GM19463 (cell line): Measurements from ENCODE around the gene MTG1.

ENCODE experiments used
- ATAC-seq: cut with Tn5 transposase; IDR thresholded peaks from one replicate; pipeline ENCODE4 v1.9.1; 2021; ENCODE audit warnings: mild to moderate bottlenecking, moderate library complexity; ENCODE audit not compliant: unreplicated experiment

MTG1 gene

DNA sequence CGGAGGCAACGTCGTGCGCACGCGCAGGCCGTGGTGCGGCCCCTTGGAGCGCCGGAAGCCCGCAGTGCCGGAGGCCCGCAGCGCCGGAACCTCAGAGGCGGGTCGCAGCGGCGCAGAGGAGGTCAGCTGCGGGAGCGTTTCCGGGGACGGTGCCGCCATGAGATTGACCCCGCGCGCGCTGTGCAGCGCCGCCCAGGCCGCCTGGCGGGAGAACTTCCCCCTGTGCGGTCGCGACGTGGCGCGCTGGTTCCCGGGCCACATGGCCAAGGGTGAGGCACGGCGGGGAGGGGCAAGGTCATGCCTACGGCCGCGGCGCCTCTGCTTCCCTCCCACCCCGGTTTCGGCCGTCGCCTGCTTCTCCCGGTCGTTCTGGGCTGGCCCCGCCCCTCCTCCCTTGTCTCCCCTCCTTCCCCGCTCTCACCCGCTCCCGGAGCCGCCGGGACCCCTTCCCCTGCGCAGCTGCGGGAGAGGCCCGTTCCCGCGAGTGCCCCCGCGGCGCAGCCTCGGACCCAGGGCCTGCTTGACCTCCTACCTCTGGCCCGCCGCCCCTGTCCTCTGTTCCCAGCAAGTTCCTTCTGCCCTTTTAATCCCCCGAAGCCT, at the start of gene MTG1:
Gene MTG1, plus strand, starts transcription at position 94 of the 600 bp plus-strand sequence. Its CDS starts 64 bp downstream, at position 158.
- peak; percentile 65 for ATAC-seq

- no peak for ATAC-seq
Measured at GRCh38 chr10:133344236-133344635, 49.7 kb upstream of the MTG1 start.

DNA sequence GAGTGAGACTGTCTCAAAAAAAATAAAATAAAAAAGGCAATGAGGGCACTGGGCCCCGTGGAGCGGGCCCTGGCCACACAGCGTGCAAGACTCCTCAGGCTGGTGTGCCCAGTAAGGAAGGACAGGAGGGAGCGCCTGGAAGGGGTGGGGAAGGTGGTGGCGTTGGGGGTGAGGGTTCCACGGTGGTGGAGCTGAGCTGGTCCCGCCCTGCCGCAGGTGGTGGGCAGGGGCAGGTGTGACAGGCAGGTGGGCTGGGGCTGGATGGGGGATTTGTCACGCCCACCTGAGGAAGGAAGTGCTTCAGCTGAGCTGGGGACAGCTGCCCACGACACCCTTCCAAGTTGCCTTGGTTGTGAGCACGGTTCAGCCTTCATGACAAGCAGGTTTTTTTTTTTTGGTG, 47.5 kb upstream of the MTG1 start:
- no peak for ATAC-seq

DNA sequence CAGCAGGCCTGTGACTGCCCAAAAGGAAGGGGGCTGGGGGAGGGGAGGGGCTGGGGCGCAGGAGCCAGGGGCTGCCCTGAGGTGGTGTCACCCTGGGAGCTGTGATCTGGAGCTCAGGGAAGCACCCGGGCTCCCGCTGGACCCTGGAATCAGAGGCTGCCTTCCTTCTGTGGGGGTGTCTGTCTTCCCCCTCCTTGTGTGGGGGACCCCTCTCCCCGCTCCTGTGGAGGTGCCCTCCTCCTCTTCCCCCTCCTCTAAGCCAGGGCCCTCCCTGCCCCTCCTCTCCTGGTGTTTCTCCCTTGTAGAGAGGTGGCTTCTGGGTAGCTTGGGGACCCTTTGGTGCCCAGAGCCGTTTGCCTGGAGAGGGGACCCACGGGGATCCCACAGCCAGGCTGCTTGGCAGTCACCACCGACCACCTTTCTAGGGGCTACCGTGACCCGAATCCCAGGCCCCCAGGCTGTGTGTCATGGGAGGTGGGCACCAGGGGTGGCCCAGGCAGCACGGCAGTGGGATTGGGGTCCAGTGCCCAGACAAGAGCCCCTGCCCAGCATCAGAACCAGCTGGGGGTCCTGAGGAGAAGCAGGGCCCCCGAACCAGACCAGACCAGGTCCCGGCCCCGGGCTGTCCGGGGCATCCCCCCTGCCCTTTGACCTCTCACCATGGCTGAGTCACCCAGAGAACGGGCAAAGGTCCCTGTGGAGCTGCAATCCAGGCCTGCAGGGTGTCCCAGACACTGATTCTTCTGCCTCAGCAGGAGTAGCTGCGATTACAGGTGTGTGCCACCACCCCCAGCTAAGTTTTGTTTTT, 46.0 kb upstream of the MTG1 start:
- no peak for ATAC-seq

DNA sequence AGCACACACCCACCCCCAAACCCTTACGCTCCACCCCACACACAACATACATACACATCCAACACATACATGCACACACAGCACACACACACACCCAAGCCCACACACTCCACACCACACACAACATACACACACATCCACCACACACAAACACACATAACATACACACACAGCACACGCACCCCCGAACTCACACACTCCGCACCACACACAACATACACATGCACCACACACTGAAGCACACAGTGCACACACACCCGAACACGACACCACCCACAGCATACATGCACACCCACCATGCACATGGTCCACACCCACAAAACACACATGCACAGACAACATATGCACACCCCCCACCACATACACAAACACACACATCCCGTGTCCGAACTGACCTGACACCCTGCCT, 44.8 kb upstream of the MTG1 start:
- no peak for ATAC-seq

DNA sequence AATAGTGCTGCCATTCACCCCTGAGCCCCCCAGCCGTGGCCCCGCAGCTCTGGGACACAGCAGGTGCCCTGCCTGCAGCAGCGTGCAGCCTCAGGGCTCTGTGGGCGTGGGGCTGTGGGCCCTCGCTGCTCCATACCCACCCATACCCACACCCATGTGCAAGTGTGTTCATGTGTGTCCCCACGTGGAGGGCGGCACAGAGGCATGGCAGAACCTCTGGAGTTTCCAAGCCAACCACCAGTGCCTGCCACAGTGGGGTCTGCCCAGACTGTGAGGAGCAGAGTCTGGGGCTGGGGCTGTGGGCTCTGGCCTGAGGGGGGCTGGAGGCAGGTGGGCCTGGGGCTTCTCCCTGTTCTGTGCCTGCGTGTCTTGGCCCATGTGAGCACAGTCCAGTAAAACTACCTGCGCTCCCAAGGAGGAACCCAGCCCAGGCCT, 44.4 kb upstream of the MTG1 start:
- no peak for ATAC-seq

GRCh38 chr10:133350283-133350949, 43.5 kb upstream of the MTG1 start:
- no peak for ATAC-seq

- ATAC-seq = no peak
Measured at GRCh38 chr10:133350950-133351329, 43.0 kb upstream of the MTG1 start.

DNA sequence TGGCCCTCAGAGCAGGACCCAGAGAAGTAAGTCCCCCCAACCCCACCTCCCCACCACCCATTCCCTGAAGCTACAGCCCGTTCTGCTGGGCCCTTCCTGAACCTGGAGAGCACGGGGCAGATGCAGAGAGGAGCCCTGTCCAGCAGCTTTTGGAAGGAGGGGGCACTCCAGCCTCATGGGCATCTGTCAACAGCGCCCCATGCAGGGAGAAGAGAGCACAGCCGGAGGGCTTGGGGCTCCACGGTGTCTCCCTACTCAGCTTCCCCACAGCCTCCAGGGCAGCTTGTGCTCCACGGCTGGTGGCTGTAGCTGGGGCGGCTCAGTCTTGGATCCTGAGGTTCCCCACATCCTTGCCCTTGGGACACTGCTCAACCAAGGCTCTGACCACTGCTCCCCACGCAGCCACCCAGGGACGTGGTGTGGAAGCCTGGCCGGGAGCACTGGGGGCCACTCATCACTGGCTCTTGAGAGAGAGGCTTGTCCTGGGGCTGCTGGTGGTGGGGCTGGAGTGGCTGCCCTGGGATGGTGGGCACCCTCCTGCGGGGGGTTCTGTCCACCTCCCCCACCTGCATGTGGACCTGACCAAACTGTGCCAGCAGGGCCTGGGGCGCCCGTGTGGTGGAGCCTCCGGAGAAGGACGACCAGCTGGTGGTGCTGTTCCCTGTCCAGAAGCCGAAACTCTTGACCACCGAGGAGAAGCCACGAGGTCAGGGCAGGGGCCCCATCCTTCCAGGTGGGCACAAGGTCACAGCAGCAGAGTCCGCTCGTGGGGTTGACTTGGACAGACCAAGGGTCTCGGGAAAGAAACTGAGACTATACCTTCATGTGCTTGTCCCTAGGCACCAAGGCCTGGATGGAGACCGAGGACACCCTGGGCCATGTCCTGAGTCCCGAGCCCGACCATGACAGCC, 42.3 kb upstream of the MTG1 start:
- ATAC-seq = no peak

- ATAC-seq = no peak
Measured at GRCh38 chr10:133353202-133353959, 40.6 kb upstream of the MTG1 start.

- ATAC-seq = no peak
Measured at GRCh38 chr10:133353988-133354605, 39.9 kb upstream of the MTG1 start.

DNA sequence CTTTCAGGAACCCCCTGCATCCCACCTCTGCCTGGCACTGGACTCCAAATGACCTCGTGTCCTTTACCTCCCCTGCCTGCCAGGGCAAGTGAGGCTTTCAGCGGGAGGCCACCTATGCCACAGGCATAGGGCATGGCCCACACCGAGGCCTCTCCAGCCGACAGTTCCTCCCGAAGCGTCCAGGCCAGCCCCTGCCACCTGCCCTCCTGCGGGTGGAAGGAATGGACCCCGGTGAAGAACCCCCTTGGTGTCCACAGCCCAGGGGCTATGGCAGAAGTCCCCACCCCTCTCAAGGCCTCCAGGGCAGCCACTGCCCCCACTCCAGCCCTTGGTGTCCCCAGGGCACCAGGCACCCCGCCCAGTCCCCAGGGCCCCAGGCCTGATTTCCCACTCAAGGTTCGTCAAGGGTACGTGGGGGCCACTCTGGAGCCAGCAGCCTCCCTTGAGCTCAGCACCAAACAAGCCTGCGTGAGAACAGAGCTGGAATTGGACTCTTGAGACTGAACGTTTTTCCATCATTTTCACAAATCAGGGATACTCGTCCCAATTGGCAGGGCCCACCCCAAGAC, 39.2 kb upstream of the MTG1 start:
- ATAC-seq = no peak

GRCh38 chr10:133355266-133355665, 38.7 kb upstream of the MTG1 start:
- no peak for ATAC-seq

DNA sequence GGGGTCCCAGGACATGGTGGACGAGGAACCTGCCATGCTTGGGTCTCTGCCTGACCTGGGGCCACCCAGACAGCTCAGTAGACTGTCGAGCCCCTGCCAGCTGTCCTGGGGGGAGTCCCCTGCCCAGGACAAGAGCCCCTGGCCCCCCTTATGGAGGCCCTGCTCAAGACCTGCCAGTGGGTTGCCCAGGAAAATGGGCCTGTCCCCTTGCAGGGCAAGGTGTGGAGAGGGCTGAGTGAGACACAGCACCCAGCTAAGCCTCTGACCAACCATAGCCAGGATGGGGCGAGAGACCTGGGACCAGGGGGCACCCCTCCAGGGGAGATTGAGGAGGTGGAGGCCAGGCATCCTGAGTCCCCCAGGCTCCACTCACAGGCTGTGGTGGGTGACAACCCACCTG, 38.0 kb upstream of the MTG1 start:
- no peak for ATAC-seq

DNA sequence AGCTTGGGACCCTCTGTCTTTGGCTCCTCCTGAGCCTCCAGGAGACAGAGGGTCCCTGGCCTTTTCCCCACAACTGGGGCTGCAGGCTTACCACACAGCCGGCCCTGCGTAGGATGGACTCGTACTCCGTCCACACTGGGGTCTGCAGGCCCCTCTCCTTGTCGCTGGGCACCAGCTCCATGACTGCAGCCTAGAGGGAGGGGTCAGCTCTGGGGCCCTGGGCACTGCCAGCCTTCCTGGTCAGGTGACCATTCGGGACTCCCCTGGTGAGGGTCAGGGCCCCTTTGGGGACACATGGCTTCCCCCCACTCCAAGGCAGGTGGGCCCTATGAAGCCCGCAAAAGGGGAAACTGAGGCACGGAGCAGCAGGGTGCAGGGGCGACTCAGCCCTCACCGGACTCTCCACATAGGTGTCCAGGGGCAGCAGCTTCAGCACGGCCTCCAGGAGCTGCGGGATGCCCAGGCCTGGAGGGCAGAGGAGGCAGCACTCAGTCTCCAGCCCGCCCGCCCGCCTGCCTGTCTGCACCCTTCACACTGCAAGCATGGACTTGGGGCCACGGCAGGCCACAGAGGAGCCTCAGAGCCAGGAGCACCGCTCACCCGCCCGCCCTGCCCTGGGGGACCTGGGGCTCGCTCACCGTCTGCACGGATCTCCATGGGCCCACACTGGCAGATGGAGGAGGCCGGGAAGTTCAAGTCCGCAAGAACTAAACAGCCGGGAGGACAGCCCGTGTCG, 37.2 kb upstream of the MTG1 start:
- ATAC-seq = no peak

- ATAC-seq = peak; percentile 64
Measured at GRCh38 chr10:133357285-133358161, 36.4 kb upstream of the MTG1 start, which contains the start of gene FUOM. FUOM (minus strand) TSS chr10:133358019; CDS start chr10:133358007, 12 bp downstream.

- ATAC-seq = no peak
Measured at GRCh38 chr10:133358162-133358924, 35.6 kb upstream of the MTG1 start.
